Body of pancreas (tissue), 4 donors: ENCODE measurements around the gene PPP2R5C.

Experiments used
- POLR2A ChIP-seq, 3 donors: fragments of 450-650 bp; IDR thresholded peaks; one replicate each; pipeline ENCODE4 v1.6.1; 2016; ENCODE audit warnings: antibody characterized with exemption in 3 of 3, mild to moderate bottlenecking in 2 of 3
- TF ChIP-seq, protein P1 (sequence below), 7 experiments: fragments of 450-650 bp in 4 of 7; fragments of 200-600 bp in 3 of 7; sonication (generic) in 3 of 7; IDR thresholded peaks; one replicate each; pipeline ENCODE4 v1.5.1; 2016 to 2019; ENCODE audit warnings: antibody characterized with exemption in 7 of 7

DNA sequence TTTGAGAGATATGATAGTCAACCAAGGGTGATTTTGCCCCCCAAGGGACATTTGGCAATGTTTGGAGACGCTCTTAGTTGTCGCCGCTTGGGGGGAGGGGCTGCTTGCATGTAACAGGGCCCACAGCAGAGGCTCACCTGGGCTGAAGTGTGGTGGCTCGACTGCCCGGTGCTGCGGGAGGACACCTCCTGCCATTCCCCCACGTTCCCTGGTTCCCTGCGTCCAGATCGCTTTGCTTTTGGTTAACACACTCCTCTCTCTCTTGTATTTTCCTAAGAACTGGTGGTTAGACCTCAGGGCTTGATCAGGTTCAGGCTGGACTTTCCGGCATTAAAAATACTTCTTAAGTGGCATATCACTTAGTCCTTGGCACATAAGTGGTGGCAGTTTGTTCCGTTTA lies 18.9 kb downstream of the PPP2R5C start:
- no peak for TF ChIP-seq POLR2A (IDR thresholded peaks at IDR 0.05)
- TF ChIP-seq, protein P1, sequence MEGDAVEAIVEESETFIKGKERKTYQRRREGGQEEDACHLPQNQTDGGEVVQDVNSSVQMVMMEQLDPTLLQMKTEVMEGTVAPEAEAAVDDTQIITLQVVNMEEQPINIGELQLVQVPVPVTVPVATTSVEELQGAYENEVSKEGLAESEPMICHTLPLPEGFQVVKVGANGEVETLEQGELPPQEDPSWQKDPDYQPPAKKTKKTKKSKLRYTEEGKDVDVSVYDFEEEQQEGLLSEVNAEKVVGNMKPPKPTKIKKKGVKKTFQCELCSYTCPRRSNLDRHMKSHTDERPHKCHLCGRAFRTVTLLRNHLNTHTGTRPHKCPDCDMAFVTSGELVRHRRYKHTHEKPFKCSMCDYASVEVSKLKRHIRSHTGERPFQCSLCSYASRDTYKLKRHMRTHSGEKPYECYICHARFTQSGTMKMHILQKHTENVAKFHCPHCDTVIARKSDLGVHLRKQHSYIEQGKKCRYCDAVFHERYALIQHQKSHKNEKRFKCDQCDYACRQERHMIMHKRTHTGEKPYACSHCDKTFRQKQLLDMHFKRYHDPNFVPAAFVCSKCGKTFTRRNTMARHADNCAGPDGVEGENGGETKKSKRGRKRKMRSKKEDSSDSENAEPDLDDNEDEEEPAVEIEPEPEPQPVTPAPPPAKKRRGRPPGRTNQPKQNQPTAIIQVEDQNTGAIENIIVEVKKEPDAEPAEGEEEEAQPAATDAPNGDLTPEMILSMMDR (IDR thresholded peaks at IDR 0.05), result no peak
